Measurements from ENCODE around the gene TXNIP. TPM values are rescaled to one million over a fixed set of nuclear protein-coding genes. Genes with fewer than 3 reads are reported as not detected.

TXNIP gene
- total and polyA plus RNA-seq, 2 donors: 336 to 1,022 TPM

- Histone ChIP-seq H3K27ac (ENCODE audit: low read depth in 1 of 2, low read length in 1 of 2) (no peak overlapping the region), H3K4me3 (ENCODE audit: low read length in 2 of 2) (no peak overlapping the region), H3K4me1 (ENCODE audit: control insufficient read depth in 2 of 2, insufficient read depth in 2 of 2, low read length in 2 of 2) (peaks cover 26 to 32% of the 10 kb centered on the region in 2 donors), H3K9me3 (ENCODE audit: control insufficient read depth in 2 of 2, insufficient read depth in 1 of 2, low read length in 1 of 2) (no peaks in the 10 kb centered on the region), H3K27me3 (ENCODE audit: control insufficient read depth in 2 of 2, insufficient read depth in 1 of 2, low read length in 1 of 2) (no peaks in the 10 kb centered on the region), H3K36me3 (ENCODE audit: control insufficient read depth in 2 of 2, insufficient read depth in 2 of 2, low read length in 1 of 2) (no peaks in the 10 kb centered on the region)
- DNase-seq (ENCODE audit: low read depth in 6 of 9, low spot score in 9 of 9): no peak
- WGBS: 94% methylated on average over 4 of the region's 4 CpGs
Observed at GRCh38 chr1:145975216-145975615, 21.2 kb downstream of the TXNIP start.

GRCh38 chr1:145974721-145975120 is 21.7 kb downstream of the TXNIP start:
- 96% methylated on average over 7 of the region's 7 CpGs for WGBS
- no peak for DNase-seq (ENCODE audit: low read depth in 6 of 9, low spot score in 9 of 9)
- no peaks in the 10 kb centered on the region for H3K9me3 ChIP-seq (ENCODE audit: control insufficient read depth in 2 of 2, insufficient read depth in 1 of 2, low read length in 1 of 2)
- H3K4me3 ChIP-seq (ENCODE audit: low read length in 2 of 2): no peak overlapping the region
- no peaks in the 10 kb centered on the region for H3K27me3 ChIP-seq (ENCODE audit: control insufficient read depth in 2 of 2, insufficient read depth in 1 of 2, low read length in 1 of 2)
- H3K4me1 ChIP-seq (ENCODE audit: control insufficient read depth in 2 of 2, insufficient read depth in 2 of 2, low read length in 2 of 2): peaks cover 22 to 28% of the 10 kb centered on the region in 2 donors
- no peak overlapping the region for H3K27ac ChIP-seq (ENCODE audit: low read depth in 1 of 2, low read length in 1 of 2)
- no peaks in the 10 kb centered on the region for H3K36me3 ChIP-seq (ENCODE audit: control insufficient read depth in 2 of 2, insufficient read depth in 2 of 2, low read length in 1 of 2)

- Histone ChIP-seq H3K9me3 (ENCODE audit: control insufficient read depth in 2 of 2, insufficient read depth in 1 of 2, low read length in 1 of 2) (no peaks in the 10 kb centered on the region), H3K4me3 (ENCODE audit: low read length in 2 of 2) (no peak overlapping the region), H3K27ac (ENCODE audit: low read depth in 1 of 2, low read length in 1 of 2) (no peak overlapping the region), H3K36me3 (ENCODE audit: control insufficient read depth in 2 of 2, insufficient read depth in 2 of 2, low read length in 1 of 2) (peaks cover 0 to under 1% of the 10 kb centered on the region in 2 donors), H3K4me1 (ENCODE audit: control insufficient read depth in 2 of 2, insufficient read depth in 2 of 2, low read length in 2 of 2) (peaks cover 1 to 6% of the 10 kb centered on the region in 2 donors), H3K27me3 (ENCODE audit: control insufficient read depth in 2 of 2, insufficient read depth in 1 of 2, low read length in 1 of 2) (no peaks in the 10 kb centered on the region)
- WGBS: 98% methylated on average over 7 of the region's 7 CpGs
- no peak for DNase-seq (ENCODE audit: low read depth in 6 of 9, low spot score in 9 of 9)
Observed at GRCh38 chr1:145972580-145972979, 23.8 kb downstream of the TXNIP start.

GRCh38 chr1:145967288-145967687 is 29.1 kb downstream of the TXNIP start:
- no peak for DNase-seq (ENCODE audit: low read depth in 6 of 9, low spot score in 9 of 9)
- Histone ChIP-seq H3K27ac (ENCODE audit: low read depth in 1 of 2, low read length in 1 of 2) (no peak overlapping the region), H3K9me3 (ENCODE audit: control insufficient read depth in 2 of 2, insufficient read depth in 1 of 2, low read length in 1 of 2) (peaks cover 2 to 4% of the 10 kb centered on the region in 2 donors), H3K4me3 (ENCODE audit: low read length in 2 of 2) (no peak overlapping the region), H3K4me1 (ENCODE audit: control insufficient read depth in 2 of 2, insufficient read depth in 2 of 2, low read length in 2 of 2) (peaks cover 11 to 19% of the 10 kb centered on the region in 2 donors), H3K27me3 (ENCODE audit: control insufficient read depth in 2 of 2, insufficient read depth in 1 of 2, low read length in 1 of 2) (peaks cover 0 to 12% of the 10 kb centered on the region in 2 donors), H3K36me3 (ENCODE audit: control insufficient read depth in 2 of 2, insufficient read depth in 2 of 2, low read length in 1 of 2) (peaks cover 4% of the 10 kb centered on the region in 2 donors)
- 97% methylated on average over 2 of the region's 2 CpGs for WGBS

- Histone ChIP-seq H3K4me1 (ENCODE audit: control insufficient read depth in 2 of 2, insufficient read depth in 2 of 2, low read length in 2 of 2) (peaks cover 14 to 39% of the 10 kb centered on the region in 2 donors), H3K4me3 (ENCODE audit: low read length in 2 of 2) (peak overlapping the region; percentile 69 to 85), H3K36me3 (ENCODE audit: control insufficient read depth in 2 of 2, insufficient read depth in 2 of 2, low read length in 1 of 2) (peaks cover 4% of the 10 kb centered on the region in 2 donors), H3K9me3 (ENCODE audit: control insufficient read depth in 2 of 2, insufficient read depth in 1 of 2, low read length in 1 of 2) (peaks cover 2 to 7% of the 10 kb centered on the region in 2 donors), H3K27me3 (ENCODE audit: control insufficient read depth in 2 of 2, insufficient read depth in 1 of 2, low read length in 1 of 2) (peaks cover 0 to 32% of the 10 kb centered on the region in 2 donors), H3K27ac (ENCODE audit: low read depth in 1 of 2, low read length in 1 of 2) (peak overlapping the region; percentile 60 to 74)
- no peak for DNase-seq (ENCODE audit: low read depth in 6 of 9, low spot score in 9 of 9)
- 2% methylated on average over 5 of the region's 5 CpGs for WGBS
Observed at GRCh38 chr1:145965119-145965744, 31.1 kb downstream of the TXNIP start.

GRCh38 chr1:145964328-145965118 is 31.9 kb downstream of the TXNIP start, which contains the start of the genes ANKRD34A and POLR3GL:
TSS of gene ANKRD34A (minus strand) at chr1:145964575. CDS start at chr1:145961759, 2,816 bp downstream.
TSS of gene POLR3GL (plus strand) at chr1:145964690. CDS start at chr1:145974866, 10,176 bp downstream.
- H3K4me3 ChIP-seq (ENCODE audit: low read length in 2 of 2): peak within 1 kb of the TSS; percentile 69 to 85
- peaks cover 4% of the 10 kb centered on the region in 2 donors for H3K36me3 ChIP-seq (ENCODE audit: control insufficient read depth in 2 of 2, insufficient read depth in 2 of 2, low read length in 1 of 2)
- H3K9me3 ChIP-seq (ENCODE audit: control insufficient read depth in 2 of 2, insufficient read depth in 1 of 2, low read length in 1 of 2): peaks cover 2 to 7% of the 10 kb centered on the region in 2 donors
- peak in 8 of 9 donors; percentile 86 to 98 (median 92) for DNase-seq (ENCODE audit: low read depth in 6 of 9, low spot score in 9 of 9)
- H3K4me1 ChIP-seq (ENCODE audit: control insufficient read depth in 2 of 2, insufficient read depth in 2 of 2, low read length in 2 of 2): peaks cover 20 to 46% of the 10 kb centered on the region in 2 donors
- peak within 1 kb of the TSS; percentile 74 to 91 for H3K27ac ChIP-seq (ENCODE audit: low read depth in 1 of 2, low read length in 1 of 2)
- under 1% methylated on average over 37 of the region's 37 CpGs for WGBS
- H3K27me3 ChIP-seq (ENCODE audit: control insufficient read depth in 2 of 2, insufficient read depth in 1 of 2, low read length in 1 of 2): peaks cover 0 to 39% of the 10 kb centered on the region in 2 donors

- Histone ChIP-seq H3K4me3 (ENCODE audit: low read length in 2 of 2) (peak overlapping the region; percentile 69 to 85), H3K9me3 (ENCODE audit: control insufficient read depth in 2 of 2, insufficient read depth in 1 of 2, low read length in 1 of 2) (peaks cover 2 to 7% of the 10 kb centered on the region in 2 donors), H3K4me1 (ENCODE audit: control insufficient read depth in 2 of 2, insufficient read depth in 2 of 2, low read length in 2 of 2) (peaks cover 20 to 50% of the 10 kb centered on the region in 2 donors), H3K27me3 (ENCODE audit: control insufficient read depth in 2 of 2, insufficient read depth in 1 of 2, low read length in 1 of 2) (peaks cover 0 to 39% of the 10 kb centered on the region in 2 donors), H3K36me3 (ENCODE audit: control insufficient read depth in 2 of 2, insufficient read depth in 2 of 2, low read length in 1 of 2) (peaks cover 4% of the 10 kb centered on the region in 2 donors), H3K27ac (ENCODE audit: low read depth in 1 of 2, low read length in 1 of 2) (peak overlapping the region; percentile 74 to 91)
- no peak for DNase-seq (ENCODE audit: low read depth in 6 of 9, low spot score in 9 of 9)
- WGBS: 69% methylated on average over 5 of the region's 5 CpGs
Observed at GRCh38 chr1:145963265-145964019, 32.9 kb downstream of the TXNIP start.

GRCh38 chr1:145962157-145963102 is 33.9 kb downstream of the TXNIP start:
- peaks cover 25 to 53% of the 10 kb centered on the region in 2 donors for H3K4me1 ChIP-seq (ENCODE audit: control insufficient read depth in 2 of 2, insufficient read depth in 2 of 2, low read length in 2 of 2)
- 5% methylated on average over 36 of the region's 36 CpGs for WGBS
- H3K4me3 ChIP-seq (ENCODE audit: low read length in 2 of 2): peak overlapping the region; percentile 62 to 64
- H3K27ac ChIP-seq (ENCODE audit: low read depth in 1 of 2, low read length in 1 of 2): no peak overlapping the region
- DNase-seq (ENCODE audit: low read depth in 6 of 9, low spot score in 9 of 9): peak in 1 of 9 donors; percentile 38
- H3K9me3 ChIP-seq (ENCODE audit: control insufficient read depth in 2 of 2, insufficient read depth in 1 of 2, low read length in 1 of 2): peaks cover under 1 to 7% of the 10 kb centered on the region in 2 donors
- H3K36me3 ChIP-seq (ENCODE audit: control insufficient read depth in 2 of 2, insufficient read depth in 2 of 2, low read length in 1 of 2): peaks cover 2 to 3% of the 10 kb centered on the region in 2 donors
- H3K27me3 ChIP-seq (ENCODE audit: control insufficient read depth in 2 of 2, insufficient read depth in 1 of 2, low read length in 1 of 2): peaks cover 0 to 39% of the 10 kb centered on the region in 2 donors

Data from thymus (tissue), 11 donors.